Dendritic cell treated with granulocyte-macrophage colony-stimulating factor and Interleukin-4, amounts not matched to agents 40 ng/mL and 50 ng/mL, for 4 days (primary cell): ENCODE measurements around the gene DROSHA.
"Not testable (repeated sequence)": the region's sequence is repeated elsewhere in the genome, so short reads cannot be mapped to it uniquely, and the experiment has no call there.

ENCODE experiments used
- H3K27ac Mint-ChIP-seq: one replicate; pipeline ENCODE4 v1.8.0; 2022; ENCODE audit warnings: mild to moderate bottlenecking, mixed read lengths
- H3K27me3 Mint-ChIP-seq: one replicate; pipeline ENCODE4 v1.8.0; 2022; ENCODE audit warnings: mild to moderate bottlenecking, mixed read lengths
- H3K36me3 Mint-ChIP-seq: one replicate; pipeline ENCODE4 v1.8.0; 2022; ENCODE audit warnings: low read depth, mixed read lengths
- H3K4me1 Mint-ChIP-seq: one replicate; pipeline ENCODE4 v1.8.0; 2022; ENCODE audit warnings: low read depth, mixed read lengths
- H3K4me3 Mint-ChIP-seq: one replicate; pipeline ENCODE4 v1.8.0; 2022; ENCODE audit warnings: mild to moderate bottlenecking, moderate library complexity, mixed read lengths
- H3K9me3 Mint-ChIP-seq: one replicate; pipeline ENCODE4 v1.8.0; 2022; ENCODE audit warnings: mixed read lengths
- intact Hi-C: fragments of 100-400 bp; cut with micrococcal nuclease; formaldehyde crosslinking; loops from one replicate; pipeline ENCODE4 v1.15.0; 2022

DROSHA gene, protein sequence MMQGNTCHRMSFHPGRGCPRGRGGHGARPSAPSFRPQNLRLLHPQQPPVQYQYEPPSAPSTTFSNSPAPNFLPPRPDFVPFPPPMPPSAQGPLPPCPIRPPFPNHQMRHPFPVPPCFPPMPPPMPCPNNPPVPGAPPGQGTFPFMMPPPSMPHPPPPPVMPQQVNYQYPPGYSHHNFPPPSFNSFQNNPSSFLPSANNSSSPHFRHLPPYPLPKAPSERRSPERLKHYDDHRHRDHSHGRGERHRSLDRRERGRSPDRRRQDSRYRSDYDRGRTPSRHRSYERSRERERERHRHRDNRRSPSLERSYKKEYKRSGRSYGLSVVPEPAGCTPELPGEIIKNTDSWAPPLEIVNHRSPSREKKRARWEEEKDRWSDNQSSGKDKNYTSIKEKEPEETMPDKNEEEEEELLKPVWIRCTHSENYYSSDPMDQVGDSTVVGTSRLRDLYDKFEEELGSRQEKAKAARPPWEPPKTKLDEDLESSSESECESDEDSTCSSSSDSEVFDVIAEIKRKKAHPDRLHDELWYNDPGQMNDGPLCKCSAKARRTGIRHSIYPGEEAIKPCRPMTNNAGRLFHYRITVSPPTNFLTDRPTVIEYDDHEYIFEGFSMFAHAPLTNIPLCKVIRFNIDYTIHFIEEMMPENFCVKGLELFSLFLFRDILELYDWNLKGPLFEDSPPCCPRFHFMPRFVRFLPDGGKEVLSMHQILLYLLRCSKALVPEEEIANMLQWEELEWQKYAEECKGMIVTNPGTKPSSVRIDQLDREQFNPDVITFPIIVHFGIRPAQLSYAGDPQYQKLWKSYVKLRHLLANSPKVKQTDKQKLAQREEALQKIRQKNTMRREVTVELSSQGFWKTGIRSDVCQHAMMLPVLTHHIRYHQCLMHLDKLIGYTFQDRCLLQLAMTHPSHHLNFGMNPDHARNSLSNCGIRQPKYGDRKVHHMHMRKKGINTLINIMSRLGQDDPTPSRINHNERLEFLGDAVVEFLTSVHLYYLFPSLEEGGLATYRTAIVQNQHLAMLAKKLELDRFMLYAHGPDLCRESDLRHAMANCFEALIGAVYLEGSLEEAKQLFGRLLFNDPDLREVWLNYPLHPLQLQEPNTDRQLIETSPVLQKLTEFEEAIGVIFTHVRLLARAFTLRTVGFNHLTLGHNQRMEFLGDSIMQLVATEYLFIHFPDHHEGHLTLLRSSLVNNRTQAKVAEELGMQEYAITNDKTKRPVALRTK (N-terminal part only)

GRCh38 chr5:31531888-31532547 is at the start of gene DROSHA, which contains the start of gene C5orf22:
Gene DROSHA (minus strand): TSS chr5:31532093. CDS start chr5:31529059, 3,034 bp downstream.
Gene C5orf22 (plus strand): TSS chr5:31532301. CDS start chr5:31532393, 92 bp downstream.
- Mint-ChIP-seq H3K4me3 (peak within 1 kb of the TSS; percentile 81), H3K4me1 (peaks cover 41% of the 10 kb centered on the region), H3K27ac (peak within 1 kb of the TSS; percentile 84), H3K27me3 (no peaks in the 10 kb centered on the region), H3K9me3 (no peaks in the 10 kb centered on the region), H3K36me3 (peaks cover 68% of the 10 kb centered on the region)
- intact Hi-C loops = loop anchor here (5.0 to 10.0 kb wide), 2 partner anchors 780 to 1933 kb away; partner anchors contain the start of gene MTMR12

- H3K4me1 Mint-ChIP-seq = no peaks in the 10 kb centered on the region
- H3K27me3 Mint-ChIP-seq = no peaks in the 10 kb centered on the region
- H3K9me3 Mint-ChIP-seq = no peaks in the 10 kb centered on the region
- no peaks in the 10 kb centered on the region for H3K36me3 Mint-ChIP-seq
- no peak overlapping the region for H3K27ac Mint-ChIP-seq
- intact Hi-C loops = no loop called here
- H3K4me3 Mint-ChIP-seq = no peak overlapping the region
Measured at GRCh38 chr5:31579558-31579957, 47.7 kb upstream of the DROSHA start.

- intact Hi-C loops = no loop called here
- H3K27ac Mint-ChIP-seq = no peak overlapping the region
- H3K4me1 Mint-ChIP-seq = peaks cover 5% of the 10 kb centered on the region
- no peaks in the 10 kb centered on the region for H3K27me3 Mint-ChIP-seq
- H3K36me3 Mint-ChIP-seq = no peaks in the 10 kb centered on the region
- H3K4me3 Mint-ChIP-seq = no peak overlapping the region
- no peaks in the 10 kb centered on the region for H3K9me3 Mint-ChIP-seq
Measured at GRCh38 chr5:31577438-31577837, 45.5 kb upstream of the DROSHA start.

DNA sequence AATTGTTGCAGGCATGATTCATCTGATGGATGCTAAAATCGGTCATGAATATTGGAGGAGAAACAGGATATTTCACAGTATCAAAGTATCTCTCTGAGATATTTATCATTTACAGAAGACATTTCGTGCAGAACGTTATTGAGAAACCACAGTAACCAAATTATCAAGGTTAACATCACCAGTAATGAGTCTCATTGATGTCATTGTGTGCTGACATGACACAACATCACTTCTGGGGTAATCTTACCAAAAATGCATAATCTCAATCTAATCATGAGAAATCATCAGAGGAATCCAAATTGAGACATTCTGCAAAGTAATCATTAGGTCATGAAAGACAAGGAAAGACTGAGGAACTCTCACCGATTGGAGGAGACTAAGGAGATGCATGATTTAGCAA is 42.9 kb upstream of the DROSHA start:
- intact Hi-C loops = no loop called here
- H3K27me3 Mint-ChIP-seq = no peaks in the 10 kb centered on the region

GRCh38 chr5:31573494-31574142 is 41.7 kb upstream of the DROSHA start:
- Mint-ChIP-seq H3K36me3 (no peaks in the 10 kb centered on the region), H3K9me3 (no peaks in the 10 kb centered on the region), H3K4me3 (no peak overlapping the region), H3K27me3 (no peaks in the 10 kb centered on the region), H3K27ac (no peak overlapping the region), H3K4me1 (peaks cover 14% of the 10 kb centered on the region)
- intact Hi-C loops = no loop called here

More for the DNA sequence above, 42.9 kb upstream of the DROSHA start:
- H3K4me3 Mint-ChIP-seq = no peak overlapping the region
- no peak overlapping the region for H3K27ac Mint-ChIP-seq
- H3K4me1 Mint-ChIP-seq = peaks cover 14% of the 10 kb centered on the region
- no peaks in the 10 kb centered on the region for H3K36me3 Mint-ChIP-seq
- no peaks in the 10 kb centered on the region for H3K9me3 Mint-ChIP-seq

DNA sequence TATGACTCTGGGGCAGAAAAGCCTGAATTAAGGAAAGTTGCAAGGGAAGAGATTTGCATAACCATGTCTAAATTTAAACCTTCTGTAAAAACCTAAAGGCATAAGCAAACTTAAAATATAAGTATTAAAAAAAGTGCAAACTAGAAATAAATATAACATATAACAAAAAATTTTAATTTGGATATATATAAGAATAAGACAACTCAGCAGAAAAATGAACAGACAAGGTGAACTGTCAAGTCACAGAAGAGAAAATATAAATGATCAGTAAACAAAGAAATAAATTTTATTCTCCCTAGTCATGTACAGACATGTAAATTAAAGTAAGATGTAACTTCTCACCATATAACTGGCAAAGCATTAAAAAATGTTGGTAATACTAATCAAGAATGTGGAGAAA is 37.2 kb upstream of the DROSHA start:
- Mint-ChIP-seq H3K9me3 (peaks cover 21% of the 10 kb centered on the region), H3K4me3 (no peak overlapping the region)
- intact Hi-C loops = no loop called here

GRCh38 chr5:31568302-31568835 is 36.5 kb upstream of the DROSHA start:
- intact Hi-C loops = no loop called here
- Mint-ChIP-seq H3K4me1 (peaks cover 25% of the 10 kb centered on the region), H3K27me3 (no peaks in the 10 kb centered on the region), H3K27ac (no peak overlapping the region), H3K9me3 (peaks cover 21% of the 10 kb centered on the region), H3K4me3 (no peak overlapping the region), H3K36me3 (peaks cover 6% of the 10 kb centered on the region)

More for the DNA sequence above, 37.2 kb upstream of the DROSHA start:
- H3K36me3 Mint-ChIP-seq = peaks cover 6% of the 10 kb centered on the region
- no peaks in the 10 kb centered on the region for H3K27me3 Mint-ChIP-seq
- peaks cover 25% of the 10 kb centered on the region for H3K4me1 Mint-ChIP-seq
- H3K27ac Mint-ChIP-seq = no peak overlapping the region

DNA sequence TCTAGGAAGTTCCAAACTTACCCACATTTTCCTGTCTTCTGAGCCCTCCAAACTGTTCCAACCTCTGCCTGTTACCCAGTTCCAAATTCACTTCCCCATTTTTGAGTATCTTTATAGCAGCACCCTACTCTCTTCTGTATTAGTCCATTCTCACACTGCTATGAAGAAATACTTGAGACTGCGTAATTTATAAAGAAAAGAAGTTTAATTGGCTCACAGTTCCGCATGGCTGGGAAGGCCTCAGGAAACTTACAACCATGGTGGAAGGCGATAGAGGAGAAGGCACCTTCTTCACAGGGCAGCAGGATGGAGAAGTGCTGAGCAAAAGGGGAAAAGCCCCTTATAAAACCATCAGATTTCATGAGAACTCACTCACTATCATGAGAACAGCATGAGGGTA is 34.5 kb upstream of the DROSHA start:
- H3K4me3 Mint-ChIP-seq, H3K27ac Mint-ChIP-seq, intact Hi-C loops, H3K36me3 Mint-ChIP-seq, H3K27me3 Mint-ChIP-seq: not testable (repeated sequence)
- Mint-ChIP-seq H3K9me3 (peaks cover 21% of the 10 kb centered on the region), H3K4me1 (peaks cover 11% of the 10 kb centered on the region)

- Mint-ChIP-seq H3K27ac (no peak overlapping the region), H3K36me3 (peaks cover 6% of the 10 kb centered on the region), H3K9me3 (peaks cover 21% of the 10 kb centered on the region), H3K4me3 (no peak overlapping the region), H3K27me3 (no peaks in the 10 kb centered on the region), H3K4me1 (peaks cover 11% of the 10 kb centered on the region)
- intact Hi-C loops = no loop called here
Measured at GRCh38 chr5:31563216-31563615, 31.3 kb upstream of the DROSHA start.

DNA sequence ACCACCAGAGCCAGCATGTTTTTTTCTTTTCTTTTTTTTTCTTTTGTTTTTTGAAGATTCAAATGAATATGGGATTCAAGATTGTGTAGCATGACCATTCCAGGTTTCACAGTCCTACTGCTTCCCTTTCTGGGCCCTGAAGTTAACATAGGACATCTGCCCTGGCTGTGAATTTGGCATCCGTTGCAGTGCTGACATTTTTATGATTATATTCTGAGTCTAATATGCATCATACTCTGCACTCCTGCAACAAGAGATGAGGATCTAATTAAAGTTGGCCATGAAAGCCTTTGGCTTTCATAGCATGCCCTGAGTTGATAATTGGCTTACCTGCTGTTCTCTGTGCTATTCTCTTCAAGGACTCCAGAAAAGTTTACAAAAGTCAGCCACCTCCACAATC is 30.1 kb upstream of the DROSHA start:
- Mint-ChIP-seq H3K27me3 (no peaks in the 10 kb centered on the region), H3K27ac (no peak overlapping the region), H3K4me1 (peaks cover 11% of the 10 kb centered on the region), H3K9me3 (peaks cover 21% of the 10 kb centered on the region), H3K36me3 (peaks cover 13% of the 10 kb centered on the region), H3K4me3 (no peak overlapping the region)
- intact Hi-C loops = no loop called here

- Mint-ChIP-seq H3K27ac (no peak overlapping the region), H3K27me3 (no peaks in the 10 kb centered on the region), H3K4me3 (no peak overlapping the region), H3K4me1 (no peaks in the 10 kb centered on the region), H3K9me3 (peaks cover 6% of the 10 kb centered on the region), H3K36me3 (peaks cover 30% of the 10 kb centered on the region)
- intact Hi-C loops = no loop called here
Measured at GRCh38 chr5:31559942-31560341, 28.0 kb upstream of the DROSHA start.

DNA sequence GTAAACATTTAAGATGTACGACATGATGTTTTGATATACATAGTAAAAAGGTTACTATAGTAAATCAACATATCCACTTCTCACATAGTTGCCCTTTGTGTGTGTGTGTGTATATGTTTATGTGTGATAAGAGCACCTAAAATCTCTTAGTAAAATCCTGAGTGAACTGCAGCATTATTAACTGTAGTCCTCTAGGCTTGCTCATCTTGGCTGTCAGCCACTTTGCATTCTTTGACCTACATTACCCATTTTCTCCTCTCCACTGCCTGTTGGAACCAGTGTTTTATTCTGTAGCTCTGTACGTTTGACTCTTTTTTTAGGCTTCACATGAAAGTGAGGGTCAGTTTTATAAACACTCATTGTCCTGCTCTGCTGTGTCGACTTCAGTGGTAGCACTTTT is 24.6 kb upstream of the DROSHA start:
- H3K4me1 Mint-ChIP-seq = no peaks in the 10 kb centered on the region
- H3K36me3 Mint-ChIP-seq = peaks cover 59% of the 10 kb centered on the region
- H3K4me3 Mint-ChIP-seq = no peak overlapping the region
- intact Hi-C loops = no loop called here
- no peak overlapping the region for H3K27ac Mint-ChIP-seq
- H3K27me3 Mint-ChIP-seq = no peaks in the 10 kb centered on the region
- H3K9me3 Mint-ChIP-seq = no peaks in the 10 kb centered on the region
